Psoas muscle (tissue), 8 donors: ENCODE results near the gene ATN1. TPM values are rescaled to one million over a fixed set of nuclear protein-coding genes. Genes with fewer than 3 reads are reported as not detected.

Experiments used
- ATAC-seq, 4 donors: fragments of 200-7000 bp; cut with Tn5 transposase; one replicate each; pipeline ENCODE4 v1.9.1; 2020; ENCODE audit warnings: moderate library complexity in 3 of 4, mild to moderate bottlenecking in 2 of 4
- DNase-seq, 2 donors: peaks; one replicate each; pipeline ENCODE4 v3.0.0-alpha.2; 2020
- H3K27ac ChIP-seq: fragments of 200-600 bp; one replicate; pipeline ENCODE4 v1.8.0; 2022
- H3K27me3 ChIP-seq, 3 donors: fragments of 200-600 bp in 1 of 3; one replicate each; pipeline versions ENCODE4 v1.6.1 to v1.8.0; 2013 to 2022; ENCODE audit warnings: low read length in 2 of 3, mild to moderate bottlenecking in 2 of 3, moderate library complexity in 1 of 3; ENCODE audit not compliant: insufficient read depth in 3 of 3
- H3K36me3 ChIP-seq, 2 donors: fragments of 200-600 bp in 1 of 2; one replicate each; pipeline versions ENCODE4 v1.6.1 to v1.8.0; 2013 to 2022; ENCODE audit warnings: low read depth in 1 of 2, mild to moderate bottlenecking in 1 of 2, moderate library complexity in 1 of 2; ENCODE audit not compliant: insufficient read depth in 1 of 2
- H3K4me1 ChIP-seq: fragments of 200-600 bp; one replicate; pipeline ENCODE4 v1.8.0; 2022
- H3K4me3 ChIP-seq: fragments of 200-600 bp; one replicate; pipeline ENCODE4 v1.8.0; 2022; ENCODE audit warnings: mild to moderate bottlenecking
- H3K9me3 ChIP-seq: fragments of 200-600 bp; one replicate; pipeline ENCODE4 v1.8.0; 2022
- CTCF ChIP-seq: fragments of 200-600 bp; IDR thresholded peaks from one replicate; pipeline ENCODE4 v1.8.0; 2022; ENCODE audit warnings: antibody characterized with exemption
- WGBS, 3 donors: extraction: QIAGEN DNeasy Blood & Tissue Kit; methylation state at CpG; one replicate each; pipeline versions ENCODE4 v1.1.6 to v1.1.7; 2013; 5-methylcytosine and 5-hydroxymethylcytosine counted together
- intact Hi-C, 2 donors: fragments of 100-400 bp; cut with DNase I; formaldehyde crosslinking; loops; one replicate each; pipeline versions ENCODE4 v1.11.0 to v1.14.2; 2022
- polyA plus RNA-seq, 3 donors: library from polyadenylated mRNA; stranded (reverse); fragments of 200-250 nt; gene quantifications; one replicate each; pipeline ENCODE4 v1.2.3, GENCODE V29; 2013
- total RNA-seq, 4 donors: library from RNA; stranded (reverse); fragmentation: NEBNext Ultra II Directional in 2 of 4; extraction: Animal tissue kit (Norgen Biotek cat#: 25700) in 2 of 4; gene quantifications; one replicate each; pipeline versions ENCODE4 v1.2.1 to v1.2.4, GENCODE V29; 2021 to 2023
- donor health status: healthy with polysubstance abuse.
- donor health status: DM: no; HTN: no; CAD: no; lungs with moderate emphysema.
- donor health status: Bipolar disorder and iron deficiency.
- donor health status: healthy.
- donor health status: DM: yes; HTN: yes; CAD: no.
- donor health status: DM: no; HTN: no; CAD: no.
- donor health status: DM: no; HTN: no; CAD: no.
- donor health status: DM: yes; HTN: yes; CAD: no.

The ATN1 gene
- total and polyA plus RNA-seq, 7 donors = 24.9 to 55.8 (median 46.0) TPM

- intact Hi-C loops = loop anchor here (5.0 kb wide), 3 partner anchors 95 to 165 kb away; partner anchors contain the start of gene C1R (in 1 of the 2)
- peaks cover 0 to 20% of the 10 kb centered on the region in 2 donors for H3K36me3 ChIP-seq
- ATAC-seq (no peak), DNase-seq (peak in 1 of 2 donors; percentile 4)
- TF ChIP-seq CTCF = no peak
- H3K4me1 ChIP-seq = peaks cover 21% of the 10 kb centered on the region
- H3K9me3 ChIP-seq = no peaks in the 10 kb centered on the region
- no peak overlapping the region for H3K27ac ChIP-seq
- no peak overlapping the region for H3K4me3 ChIP-seq
- 78 to 89% (median 87%) methylated on average over 8 of the region's 8 CpGs for WGBS, 3 donors
- H3K27me3 ChIP-seq = no peaks in the 10 kb centered on the region
These were observed 19.9 kb downstream of the ATN1 start for GRCh38 chr12:6947615-6948014.

GRCh38 chr12:6948873-6949594 lies 21.3 kb downstream of the ATN1 start:
- peaks cover 17% of the 10 kb centered on the region for H3K4me1 ChIP-seq
- H3K27ac ChIP-seq = no peak overlapping the region
- WGBS, 3 donors = 75 to 84% (median 76%) methylated on average over 15 of the region's 15 CpGs

GRCh38 chr12:6950401-6950801 lies 22.6 kb downstream of the ATN1 start:
- 86 to 91% (median 90%) methylated on average over 1 of the region's 1 CpG for WGBS, 3 donors
- Histone ChIP-seq H3K27ac (no peak overlapping the region), H3K4me3 (no peak overlapping the region), H3K27me3 (no peaks in the 10 kb centered on the region), H3K9me3 (no peaks in the 10 kb centered on the region), H3K36me3 (peaks cover 0 to 18% of the 10 kb centered on the region in 2 donors), H3K4me1 (peaks cover 10% of the 10 kb centered on the region)
- ATAC-seq (no peak), DNase-seq (peak in 1 of 2 donors; percentile 1)
- intact Hi-C loops = loop anchor here in 1 of 2 donors (5.0 kb wide), 1 partner anchor 82 kb away; no protein-coding TSS in a partner anchor
- TF ChIP-seq CTCF = no peak

More at GRCh38 chr12:6948873-6949594, 21.3 kb downstream of the ATN1 start:
- intact Hi-C loops = loop anchor here (5.0 kb wide), 3 partner anchors 93 to 163 kb away; partner anchors contain the start of gene C1R (in 1 of the 2)
- ATAC-seq (no peak), DNase-seq (peak; percentile 11 to 54)
- TF ChIP-seq CTCF = no peak
- Histone ChIP-seq H3K36me3 (peaks cover 0 to 20% of the 10 kb centered on the region in 2 donors), H3K4me3 (no peak overlapping the region), H3K9me3 (no peaks in the 10 kb centered on the region), H3K27me3 (no peaks in the 10 kb centered on the region)

GRCh38 chr12:6950811-6951540 lies 23.2 kb downstream of the ATN1 start, which contains the start of gene PTPN6:
TSS of gene PTPN6 (plus strand) at chr12:6951356. CDS start at chr12:6951513, 157 bp downstream.
- WGBS, 3 donors = 77 to 78% (median 77%) methylated on average over 25 of the region's 25 CpGs
- TF ChIP-seq CTCF = no peak
- Histone ChIP-seq H3K4me3 (peak within 1 kb of the TSS; percentile 50), H3K9me3 (no peaks in the 10 kb centered on the region), H3K36me3 (peaks cover 0 to 12% of the 10 kb centered on the region in 2 donors), H3K27ac (no peak within 1 kb of the TSS), H3K27me3 (no peaks in the 10 kb centered on the region), H3K4me1 (peaks cover 4% of the 10 kb centered on the region)
- peak in 1 of 2 donors; percentile 81 for DNase-seq
- intact Hi-C loops = loop anchor here in 1 of 2 donors (5.0 kb wide), 1 partner anchor 81 kb away; no protein-coding TSS in a partner anchor
- peak in 1 of 4 donors; percentile 18 for ATAC-seq
